Prostate gland (tissue), 2 donors: ENCODE measurements around the gene NEGR1.

Experiments used
- CTCF ChIP-seq, 4 experiments: fragments of 200-600 bp in 2 of 4; fragments of 450-650 bp in 2 of 4; sonication (generic) in 2 of 4; IDR thresholded peaks; 1 replicate in 3 of 4; 2 replicates in 1 of 4; pipeline ENCODE4 v1.5.1; 2016 to 2019; ENCODE audit warnings: antibody characterized with exemption in 4 of 4, mild to moderate bottlenecking in 2 of 4, moderate library complexity in 2 of 4
- POLR2AphosphoS5 ChIP-seq: sonication (generic); formaldehyde crosslinking; IDR thresholded peaks from one replicate; pipeline ENCODE4 v1.6.1; 2017; ENCODE audit warnings: antibody characterized with exemption

GRCh38 chr1:71461416-71461815, 820.9 kb downstream of the NEGR1 start:
- TF ChIP-seq CTCF (IDR thresholded peaks at IDR 0.05) = no peak
- TF ChIP-seq POLR2AphosphoS5 = no peak
